Measurements from ENCODE around the gene MME. TPM values are rescaled to one million over a fixed set of nuclear protein-coding genes. Genes with fewer than 3 reads are reported as not detected.

MME gene
- total RNA-seq, 2 donors from 2014 or later = 3.4 to 11.2 TPM

DNA sequence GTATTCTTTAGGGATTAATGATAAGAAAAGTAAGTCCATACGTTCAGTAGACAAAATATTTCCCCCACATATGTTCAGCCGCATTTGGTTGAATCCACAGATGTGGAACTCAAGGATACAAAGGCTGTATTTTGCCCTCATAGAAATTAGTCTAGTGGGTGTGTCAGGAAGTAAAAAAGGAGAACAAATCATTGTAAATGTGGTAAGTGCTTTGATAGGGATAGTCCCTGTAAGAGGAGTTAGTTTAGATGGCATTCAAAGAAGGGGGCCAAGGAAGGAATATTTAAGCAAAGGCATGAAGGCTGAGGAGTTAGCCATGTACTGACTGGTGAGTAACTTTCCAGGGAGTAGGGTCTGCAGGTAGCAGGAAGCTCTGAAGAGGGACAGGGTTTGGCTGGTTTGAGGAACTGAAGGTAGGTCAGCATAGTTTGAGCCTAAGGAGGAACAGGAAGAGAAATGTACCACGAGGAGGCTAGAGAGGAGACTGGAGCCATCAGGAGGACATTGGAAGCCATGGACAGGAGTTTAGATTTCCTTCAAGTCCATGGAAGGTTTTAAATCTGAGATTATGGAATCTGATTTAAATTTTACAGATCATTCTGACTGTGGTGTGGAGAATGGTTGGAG lies 98.8 kb downstream of the MME start:
- Histone ChIP-seq H3K4me3 (no peak overlapping the region), H3K9me3 (no peaks in the 10 kb centered on the region), H3K36me3 (replicated peaks in 1 of 2; ENCODE audit: insufficient read depth in 1 of 2, low read depth in 2 of 2) (no peaks in the 10 kb centered on the region), H3K27me3 (no peaks in the 10 kb centered on the region), H3K27ac (no peak overlapping the region), H3K4me1 (no peaks in the 10 kb centered on the region)
- DNase-seq (no peak), ATAC-seq (no peak)
- WGBS, 2 donors = 55 to 63% methylated on average over 3 of the region's 3 CpGs
- TF ChIP-seq, protein P1, sequence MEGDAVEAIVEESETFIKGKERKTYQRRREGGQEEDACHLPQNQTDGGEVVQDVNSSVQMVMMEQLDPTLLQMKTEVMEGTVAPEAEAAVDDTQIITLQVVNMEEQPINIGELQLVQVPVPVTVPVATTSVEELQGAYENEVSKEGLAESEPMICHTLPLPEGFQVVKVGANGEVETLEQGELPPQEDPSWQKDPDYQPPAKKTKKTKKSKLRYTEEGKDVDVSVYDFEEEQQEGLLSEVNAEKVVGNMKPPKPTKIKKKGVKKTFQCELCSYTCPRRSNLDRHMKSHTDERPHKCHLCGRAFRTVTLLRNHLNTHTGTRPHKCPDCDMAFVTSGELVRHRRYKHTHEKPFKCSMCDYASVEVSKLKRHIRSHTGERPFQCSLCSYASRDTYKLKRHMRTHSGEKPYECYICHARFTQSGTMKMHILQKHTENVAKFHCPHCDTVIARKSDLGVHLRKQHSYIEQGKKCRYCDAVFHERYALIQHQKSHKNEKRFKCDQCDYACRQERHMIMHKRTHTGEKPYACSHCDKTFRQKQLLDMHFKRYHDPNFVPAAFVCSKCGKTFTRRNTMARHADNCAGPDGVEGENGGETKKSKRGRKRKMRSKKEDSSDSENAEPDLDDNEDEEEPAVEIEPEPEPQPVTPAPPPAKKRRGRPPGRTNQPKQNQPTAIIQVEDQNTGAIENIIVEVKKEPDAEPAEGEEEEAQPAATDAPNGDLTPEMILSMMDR (IDR thresholded peaks at IDR 0.05) = no peak
- TF ChIP-seq POLR2A (IDR thresholded peaks at IDR 0.05) = no peak
- intact Hi-C loops (cut with DNase I) = no loop called here

DNA sequence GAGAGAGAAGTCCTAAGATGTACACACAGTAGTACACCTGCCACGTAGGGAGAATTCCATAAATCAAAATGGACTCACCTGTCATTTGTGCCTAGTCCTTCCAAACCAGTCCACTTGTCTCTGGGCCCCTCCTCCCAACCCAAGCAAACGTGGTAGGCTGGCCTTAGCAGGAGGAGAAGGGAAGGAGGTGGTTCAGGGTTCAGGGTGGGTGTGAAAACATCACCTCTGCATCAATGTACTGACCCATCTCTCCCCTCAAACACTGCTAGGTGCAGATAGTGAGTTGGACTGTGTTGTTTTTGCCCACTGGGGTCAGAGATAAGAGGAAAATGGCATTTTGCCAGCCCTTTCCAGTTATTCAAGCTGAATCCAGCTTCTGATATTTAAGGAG lies 99.3 kb downstream of the MME start:
- ATAC-seq (no peak), DNase-seq (no peak)
- no peaks in the 10 kb centered on the region for H3K27me3 ChIP-seq
- no peak overlapping the region for H3K27ac ChIP-seq
- no peaks in the 10 kb centered on the region for H3K9me3 ChIP-seq
- TF ChIP-seq POLR2A (IDR thresholded peaks at IDR 0.05) = no peak
- TF ChIP-seq, protein P1 (IDR thresholded peaks at IDR 0.05) = no peak
- H3K4me1 ChIP-seq = no peaks in the 10 kb centered on the region
- H3K4me3 ChIP-seq = no peak overlapping the region
- no peaks in the 10 kb centered on the region for H3K36me3 ChIP-seq (replicated peaks in 1 of 2; ENCODE audit: insufficient read depth in 1 of 2, low read depth in 2 of 2)
- WGBS, 2 donors = 31 to 32% methylated on average over 2 of the region's 2 CpGs
- intact Hi-C loops (cut with DNase I) = no loop called here

DNA sequence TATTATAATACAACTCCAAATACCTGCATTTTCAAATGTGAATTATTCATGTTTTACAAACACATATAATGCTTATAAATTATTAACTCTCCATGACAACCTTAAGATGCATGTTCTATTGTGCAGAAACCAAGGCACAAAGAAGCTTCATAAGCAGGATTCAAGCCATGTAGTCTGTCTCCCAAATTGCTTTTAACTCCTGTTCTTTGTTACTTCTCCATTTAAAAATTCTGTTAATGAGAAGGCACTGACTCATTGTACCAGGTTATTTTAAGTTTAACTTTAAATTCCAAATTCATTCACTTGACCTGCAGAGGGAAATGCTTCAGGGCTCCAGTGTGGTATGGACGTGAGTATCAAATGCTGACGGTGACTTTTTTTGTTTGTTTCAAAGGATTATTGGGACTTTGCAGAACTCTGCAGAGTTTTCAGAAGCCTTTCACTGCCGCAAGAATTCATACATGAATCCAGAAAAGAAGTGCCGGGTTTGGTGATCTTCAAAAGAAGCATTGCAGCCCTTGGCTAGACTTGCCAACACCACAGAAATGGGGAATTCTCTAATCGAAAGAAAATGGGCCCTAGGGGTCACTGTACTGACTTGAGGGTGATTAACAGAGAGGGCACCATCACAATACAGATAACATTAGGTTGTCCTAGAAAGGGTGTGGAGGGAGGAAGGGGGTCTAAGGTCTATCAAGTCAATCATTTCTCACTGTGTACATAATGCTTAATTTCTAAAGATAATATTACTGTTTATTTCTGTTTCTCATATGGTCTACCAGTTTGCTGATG lies 100.0 kb downstream of the MME start:
- H3K27ac ChIP-seq = no peak overlapping the region
- no peaks in the 10 kb centered on the region for H3K27me3 ChIP-seq
- no peaks in the 10 kb centered on the region for H3K36me3 ChIP-seq (replicated peaks in 1 of 2; ENCODE audit: insufficient read depth in 1 of 2, low read depth in 2 of 2)
- 56 to 65% methylated on average over 5 of the region's 5 CpGs for WGBS, 2 donors
- ATAC-seq = no peak
- H3K9me3 ChIP-seq = no peaks in the 10 kb centered on the region
- no peaks in the 10 kb centered on the region for H3K4me1 ChIP-seq
- H3K4me3 ChIP-seq = no peak overlapping the region
- intact Hi-C loops (cut with DNase I) = no loop called here
- no peak for DNase-seq
- TF ChIP-seq POLR2A (IDR thresholded peaks at IDR 0.05) = no peak
- TF ChIP-seq, protein P1 (IDR thresholded peaks at IDR 0.05) = no peak

DNA sequence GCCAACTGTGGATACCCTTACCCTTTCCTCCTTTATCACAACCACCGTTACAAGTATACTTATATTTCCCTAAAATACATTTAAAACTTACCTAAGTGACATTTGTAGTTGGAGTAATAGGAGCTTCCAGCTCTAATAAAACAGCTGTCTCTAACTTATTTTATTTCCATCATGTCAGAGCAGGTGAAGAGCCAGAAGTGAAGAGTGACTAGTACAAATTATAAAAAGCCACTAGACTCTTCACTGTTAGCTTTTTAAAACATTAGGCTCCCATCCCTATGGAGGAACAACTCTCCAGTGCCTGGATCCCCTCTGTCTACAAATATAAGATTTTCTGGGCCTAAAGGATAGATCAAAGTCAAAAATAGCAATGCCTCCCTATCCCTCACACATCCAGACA lies 102.3 kb downstream of the MME start:
- WGBS, 2 donors = 74 to 78% methylated on average over 1 of the region's 1 CpG
- Histone ChIP-seq H3K9me3 (no peaks in the 10 kb centered on the region), H3K27me3 (no peaks in the 10 kb centered on the region), H3K36me3 (replicated peaks in 1 of 2; ENCODE audit: insufficient read depth in 1 of 2, low read depth in 2 of 2) (no peaks in the 10 kb centered on the region), H3K4me3 (no peak overlapping the region), H3K4me1 (no peaks in the 10 kb centered on the region), H3K27ac (no peak overlapping the region)
- TF ChIP-seq, protein P1 (IDR thresholded peaks at IDR 0.05) = no peak
- no peak for TF ChIP-seq POLR2A (IDR thresholded peaks at IDR 0.05)
- intact Hi-C loops (cut with DNase I) = no loop called here
- ATAC-seq = no peak
- DNase-seq = no peak

All from body of pancreas (tissue), 4 donors.